CD1c-positive myeloid dendritic cell (primary cell): ENCODE measurements around the gene CAPS2.

Experiments used
- DNase-seq: peaks from one replicate; pipeline ENCODE4 v3.0.0-alpha.2; 2016; ENCODE audit errors: extremely low spot score

The CAPS2 gene

DNA sequence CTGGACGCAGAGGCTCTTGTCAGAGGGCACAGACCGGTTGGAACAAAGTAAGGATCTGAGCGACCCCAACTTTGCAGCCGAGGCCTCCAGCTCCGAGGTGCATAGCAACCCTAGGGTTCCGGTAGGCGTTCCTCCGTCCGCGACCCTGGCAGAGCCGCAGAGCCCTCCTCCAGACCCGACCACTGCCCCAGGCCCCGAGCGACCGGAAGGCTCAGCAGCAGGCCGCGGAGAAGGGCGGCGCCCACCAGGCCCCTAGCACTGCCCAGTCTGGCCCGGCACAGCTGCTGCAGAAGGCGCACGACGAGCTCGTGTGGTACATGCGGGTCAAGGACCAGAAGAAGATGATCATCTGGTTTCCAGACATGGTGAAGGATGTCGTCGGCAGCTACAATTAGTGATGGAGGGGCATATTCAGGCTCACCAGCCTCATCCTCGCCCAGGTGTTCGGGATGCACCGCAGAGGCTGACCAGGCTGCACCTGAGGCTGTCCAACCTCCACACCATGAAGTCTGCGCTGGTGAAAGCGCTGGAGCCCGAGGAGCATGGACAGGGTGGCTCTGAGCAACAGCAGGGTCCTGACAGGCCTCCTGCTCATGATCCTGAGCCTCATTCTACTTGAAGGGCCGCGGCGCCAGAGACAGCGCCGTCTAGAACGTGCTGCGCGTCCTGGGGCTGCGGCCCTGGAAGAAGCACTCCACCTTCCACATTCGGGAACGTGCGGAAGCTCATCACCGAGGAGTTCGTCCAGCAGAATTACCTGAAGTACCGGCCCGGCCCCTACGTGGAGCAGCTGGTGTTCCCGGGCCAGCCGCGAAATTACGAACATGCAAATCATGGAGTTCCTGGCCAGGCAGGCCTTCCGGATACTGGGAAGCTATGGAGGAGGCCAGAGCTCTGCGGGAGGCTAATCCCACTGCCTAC lies 24.5 kb downstream of the CAPS2 start:
- no peak for DNase-seq

DNA sequence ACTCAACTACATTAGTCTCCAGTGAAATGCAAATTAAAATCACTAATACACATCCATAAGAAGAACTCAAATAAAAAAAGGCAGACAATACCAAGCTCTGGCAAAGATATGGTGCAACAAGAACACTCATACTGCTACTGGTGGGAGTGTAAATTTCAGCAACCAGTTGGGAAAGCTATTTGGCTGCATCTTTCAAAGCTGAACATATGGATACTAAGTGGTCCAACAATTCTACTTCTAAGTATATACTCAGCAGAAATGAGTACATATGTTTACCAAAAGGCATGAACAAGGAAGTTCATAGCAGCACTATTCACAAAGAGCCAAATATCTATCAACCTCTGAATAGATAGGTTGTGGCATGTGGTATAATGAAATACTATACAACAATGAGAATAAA lies 27.3 kb downstream of the CAPS2 start:
- no peak for DNase-seq

DNA sequence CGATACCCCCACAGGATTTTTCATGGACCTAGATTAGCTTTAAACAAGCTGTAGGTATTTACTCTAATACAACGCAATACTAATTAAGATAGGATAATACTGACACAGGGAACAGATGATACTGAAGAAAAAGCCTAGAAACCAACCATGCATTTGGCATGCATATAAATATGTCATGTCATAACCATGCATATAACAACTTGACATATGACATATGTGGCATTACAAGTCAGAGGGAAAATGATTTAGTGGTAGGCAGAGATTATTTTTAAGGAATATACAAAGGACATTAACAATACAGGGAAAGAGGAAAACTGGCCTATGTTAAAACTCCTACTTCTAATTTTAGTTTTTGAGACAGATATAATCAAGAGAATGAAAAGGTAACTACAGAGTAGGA lies 27.9 kb downstream of the CAPS2 start:
- no peak for DNase-seq

DNA sequence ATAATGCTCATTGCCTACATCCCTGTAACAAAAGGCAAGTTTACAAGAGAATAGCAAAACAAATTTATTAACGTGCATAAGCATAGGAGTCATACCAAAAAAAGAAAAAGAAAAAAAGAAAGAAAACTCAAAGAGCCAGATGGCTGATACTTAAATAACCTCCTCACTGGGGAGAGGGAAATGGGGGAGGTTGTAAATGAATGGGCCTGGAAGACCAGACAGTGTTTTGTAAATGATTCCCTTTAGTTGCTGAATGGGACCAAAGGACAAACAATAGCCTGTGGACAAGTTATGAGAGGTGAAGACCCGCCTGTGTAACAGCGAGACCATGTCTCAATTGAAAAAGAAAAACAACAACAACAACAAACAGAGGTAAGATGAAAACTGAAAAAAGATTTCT lies 35.3 kb downstream of the CAPS2 start:
- DNase-seq: no peak

DNA sequence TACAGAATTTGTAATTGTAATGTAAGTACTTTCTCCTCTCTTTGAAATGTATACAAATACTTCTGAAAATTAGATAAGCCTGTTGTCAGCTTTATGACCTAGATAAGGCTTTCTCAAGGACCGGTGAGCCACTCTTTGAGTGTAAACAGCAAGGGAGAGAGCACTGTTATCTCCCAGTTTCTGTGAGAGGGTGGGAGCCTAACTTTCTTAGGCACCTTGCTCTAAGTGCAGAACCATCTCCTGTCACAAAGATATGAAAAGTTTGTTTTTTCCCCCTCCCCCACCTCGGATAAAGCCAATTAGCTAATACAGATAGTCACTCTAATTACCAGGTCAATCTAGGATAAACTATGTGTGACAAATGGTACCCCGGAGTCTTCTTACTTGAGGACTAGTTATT lies 35.8 kb downstream of the CAPS2 start:
- DNase-seq: no peak

DNA sequence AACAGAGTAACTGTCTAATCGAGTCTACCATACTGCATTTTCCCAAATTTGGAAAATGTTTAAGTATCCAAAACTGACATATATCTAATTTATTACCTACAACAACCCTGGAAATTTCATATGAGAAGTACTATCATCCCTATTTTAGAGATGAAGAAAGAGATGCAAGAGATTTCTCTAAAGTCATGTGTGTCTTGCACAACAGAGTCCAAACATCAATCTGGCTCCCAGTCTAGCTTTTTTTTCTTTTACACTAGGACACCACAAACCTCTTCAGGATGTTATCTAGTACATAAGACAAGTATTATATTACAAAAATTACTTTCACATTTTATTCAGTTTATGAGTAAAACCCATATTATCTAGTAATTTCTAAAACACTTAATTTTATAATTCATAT lies 39.1 kb downstream of the CAPS2 start:
- no peak for DNase-seq

DNA sequence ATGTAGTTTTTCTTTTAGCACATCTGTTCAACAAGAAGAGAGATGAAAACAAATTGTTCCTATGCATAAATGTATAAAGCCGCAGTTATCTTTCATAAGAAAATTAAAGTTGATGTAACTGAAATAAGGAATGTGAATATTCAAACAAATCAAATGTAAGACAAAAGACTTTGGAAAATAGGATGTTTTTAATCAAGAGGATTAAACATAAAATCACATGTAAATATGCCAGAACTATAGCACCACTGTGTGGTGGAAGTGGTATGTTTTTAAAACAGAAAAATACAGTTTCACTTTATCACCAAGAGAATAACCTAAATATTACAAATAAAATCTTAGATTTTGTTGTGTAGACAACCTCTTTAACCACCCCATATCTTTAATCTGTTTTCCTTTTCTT lies 40.4 kb downstream of the CAPS2 start:
- no peak for DNase-seq

DNA sequence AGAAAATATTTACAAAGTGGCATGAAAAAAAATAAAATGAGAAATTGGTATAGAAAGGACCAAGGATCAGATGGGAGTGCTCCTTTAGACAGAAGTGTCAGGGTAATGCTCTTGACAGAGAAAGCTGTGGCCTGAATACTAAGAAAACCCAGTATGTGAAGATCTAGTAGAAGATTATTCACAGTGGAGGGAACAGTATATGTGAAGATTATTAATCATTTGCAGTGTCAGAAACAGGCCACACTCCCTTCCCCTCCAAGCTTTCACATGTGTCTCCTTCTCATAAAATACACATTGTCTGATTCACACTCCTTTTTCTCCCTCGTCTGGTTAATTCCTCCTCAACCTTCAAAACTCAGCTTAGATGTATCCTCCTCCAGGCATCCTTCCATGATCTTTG lies 41.3 kb downstream of the CAPS2 start:
- no peak for DNase-seq

DNA sequence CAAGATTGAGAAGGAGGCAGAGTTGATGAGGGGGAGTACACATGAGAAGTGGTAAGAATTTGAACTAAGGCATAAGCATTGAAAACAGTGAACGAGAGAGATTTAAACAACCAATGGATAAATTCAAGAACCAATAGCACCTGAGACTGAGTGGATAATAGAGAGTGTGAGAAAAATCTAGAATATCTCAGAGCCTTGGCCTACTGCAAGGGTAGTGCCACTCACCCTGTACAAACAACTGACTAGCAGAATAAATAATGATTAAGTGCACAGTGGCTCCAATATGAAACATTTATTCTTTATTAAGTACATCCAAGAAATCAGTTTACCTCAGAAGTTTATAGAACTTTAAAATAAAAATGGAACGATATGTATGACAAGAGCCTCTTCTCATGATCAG lies 54.4 kb downstream of the CAPS2 start:
- DNase-seq: no peak

DNA sequence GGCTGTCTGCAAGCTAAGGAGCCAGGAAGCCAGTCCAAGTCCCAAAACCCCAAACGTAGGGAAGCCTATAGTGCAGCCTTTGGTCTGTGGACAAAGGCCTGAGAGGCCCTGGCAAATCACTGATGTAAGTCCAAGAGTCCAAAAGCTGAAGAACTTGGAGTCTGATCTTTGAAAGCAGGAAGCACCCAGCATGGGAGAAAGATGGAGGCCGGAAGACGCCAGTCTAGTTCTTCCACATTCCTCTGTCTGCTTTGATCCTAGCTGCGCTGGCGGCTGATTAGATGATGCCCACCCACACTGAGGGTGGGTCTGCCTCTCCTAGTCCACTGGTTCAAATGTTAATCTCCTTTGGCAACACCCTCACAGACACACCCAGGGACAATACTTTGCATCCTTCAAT lies 58.5 kb downstream of the CAPS2 start:
- no peak for DNase-seq

DNA sequence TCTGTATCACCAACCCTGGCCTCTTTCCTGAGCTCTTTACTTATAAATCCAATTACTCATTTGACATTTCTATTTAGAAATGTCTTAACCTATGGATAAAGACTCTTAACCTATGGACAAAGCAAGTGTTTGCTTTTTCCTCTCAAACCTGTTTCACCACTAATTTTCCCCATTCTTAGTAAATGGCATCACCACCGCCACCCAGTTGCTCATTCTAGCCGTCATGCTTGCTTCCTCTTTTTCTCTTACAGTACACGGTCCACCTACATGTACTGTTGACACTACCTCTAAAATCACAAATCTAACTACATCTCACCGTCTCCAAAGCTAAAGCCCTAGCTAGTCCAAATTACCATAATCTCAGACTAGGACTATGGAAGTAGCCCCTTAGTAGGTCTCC lies 60.0 kb downstream of the CAPS2 start:
- no peak for DNase-seq

DNA sequence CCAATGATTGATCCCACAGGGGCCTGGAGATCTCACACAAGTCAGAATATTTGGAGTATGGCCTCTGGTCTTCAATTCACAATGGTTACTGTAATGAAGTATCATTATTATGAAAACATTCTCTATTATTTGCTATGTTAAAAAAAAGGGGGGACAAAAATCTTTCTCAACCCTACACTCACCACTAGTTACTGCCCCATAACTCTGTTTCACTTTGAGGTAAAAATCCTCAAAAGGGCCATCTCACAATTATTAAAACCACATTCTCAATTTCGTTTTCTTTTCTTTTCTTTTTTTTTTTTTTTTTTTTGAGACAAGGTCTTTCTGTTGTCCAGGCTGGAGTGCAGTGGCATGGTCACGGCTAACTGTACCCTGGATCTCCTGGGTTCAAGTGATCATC lies 60.9 kb downstream of the CAPS2 start:
- DNase-seq: no peak

DNA sequence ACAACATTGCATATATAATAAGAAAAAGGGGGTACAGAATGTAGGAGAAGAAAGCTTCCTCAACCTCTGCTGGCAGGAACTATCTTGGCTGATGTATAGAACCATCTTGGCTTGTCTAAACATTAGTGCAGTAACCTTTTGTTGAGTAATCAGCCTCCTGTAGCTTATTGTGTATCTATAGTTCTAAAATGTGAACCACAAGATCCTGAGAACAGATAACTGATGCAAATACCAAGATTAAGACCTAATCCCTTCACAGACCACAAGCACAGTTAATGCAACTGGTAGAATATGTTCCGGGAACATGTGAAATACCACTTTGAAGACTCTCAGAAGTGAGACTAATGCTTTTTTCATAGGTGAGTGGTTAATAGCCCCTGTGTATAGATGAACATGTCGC lies 69.8 kb downstream of the CAPS2 start:
- DNase-seq: no peak

DNA sequence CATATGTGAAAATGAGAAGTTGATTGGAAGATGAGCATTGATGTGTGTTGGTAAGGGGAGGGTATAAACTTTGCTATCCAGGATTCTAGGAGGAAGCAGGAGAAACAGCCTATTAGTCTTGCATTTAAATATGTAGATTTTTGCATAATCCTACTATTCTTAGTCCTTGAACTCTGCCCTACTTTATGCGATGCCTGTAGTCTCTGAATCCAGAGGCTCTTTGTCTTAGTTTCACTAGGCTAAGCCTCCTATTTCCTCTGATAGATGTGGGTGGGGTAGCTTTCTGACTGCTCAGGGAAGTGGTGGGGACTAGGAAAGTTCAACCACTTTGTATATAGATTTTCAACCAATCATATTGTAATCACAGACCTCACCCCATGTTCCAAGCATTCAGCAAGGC lies 71.0 kb downstream of the CAPS2 start:
- DNase-seq: no peak

DNA sequence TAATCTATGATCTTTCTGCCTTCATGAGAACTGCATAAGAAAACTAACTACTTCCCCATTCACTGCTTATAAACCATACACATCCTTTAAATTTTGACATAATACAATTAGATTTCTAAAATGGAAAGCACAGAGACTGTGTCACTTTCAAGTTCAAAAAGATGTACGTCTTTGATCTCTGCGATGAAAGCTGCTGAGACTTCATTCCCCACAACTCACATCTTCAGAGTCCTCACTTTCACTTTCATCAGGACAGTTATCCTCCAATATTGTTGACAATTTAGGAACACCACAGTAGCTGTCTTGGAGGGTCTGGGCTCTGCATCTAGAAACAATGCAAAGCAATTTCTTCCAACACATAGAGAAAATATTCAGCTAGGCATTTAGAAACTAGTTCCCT lies 72.6 kb downstream of the CAPS2 start:
- no peak for DNase-seq

DNA sequence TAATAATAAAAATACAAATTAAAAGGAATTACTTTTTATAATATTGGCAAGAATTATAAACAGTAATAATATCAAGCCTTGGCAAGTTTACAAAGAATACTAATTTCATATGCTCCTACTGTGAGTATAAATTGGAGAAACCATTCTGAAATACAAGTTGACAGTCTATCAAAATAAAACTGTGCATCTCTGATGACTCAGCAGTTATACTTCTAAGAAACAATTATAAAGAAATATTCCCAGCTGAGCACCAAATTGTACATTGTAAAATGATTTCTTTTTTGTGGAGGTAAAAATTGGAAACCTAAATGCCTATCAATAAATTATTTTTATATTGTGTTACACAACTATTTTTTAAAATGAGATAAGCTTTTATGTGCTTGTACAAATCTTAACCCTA lies 85.0 kb downstream of the CAPS2 start:
- no peak for DNase-seq

DNA sequence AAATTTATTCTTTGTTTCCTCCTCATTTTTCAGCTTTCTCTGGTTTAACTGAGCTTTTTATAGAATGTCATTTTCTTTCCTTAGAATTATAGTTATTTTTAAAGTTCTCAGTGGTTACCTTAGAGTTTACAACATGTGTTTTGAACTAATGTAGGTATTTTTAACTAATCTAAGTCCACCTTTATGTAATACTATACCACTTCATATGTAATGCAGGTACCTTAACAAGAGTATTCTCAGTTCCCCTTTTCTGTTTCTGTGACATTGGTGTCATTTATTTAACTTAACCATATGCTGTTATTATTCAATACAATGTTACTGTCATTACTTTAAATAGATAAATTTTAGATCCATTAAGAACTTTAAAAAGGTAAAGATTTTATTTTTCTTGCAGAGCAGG lies 90.1 kb downstream of the CAPS2 start:
- no peak for DNase-seq

DNA sequence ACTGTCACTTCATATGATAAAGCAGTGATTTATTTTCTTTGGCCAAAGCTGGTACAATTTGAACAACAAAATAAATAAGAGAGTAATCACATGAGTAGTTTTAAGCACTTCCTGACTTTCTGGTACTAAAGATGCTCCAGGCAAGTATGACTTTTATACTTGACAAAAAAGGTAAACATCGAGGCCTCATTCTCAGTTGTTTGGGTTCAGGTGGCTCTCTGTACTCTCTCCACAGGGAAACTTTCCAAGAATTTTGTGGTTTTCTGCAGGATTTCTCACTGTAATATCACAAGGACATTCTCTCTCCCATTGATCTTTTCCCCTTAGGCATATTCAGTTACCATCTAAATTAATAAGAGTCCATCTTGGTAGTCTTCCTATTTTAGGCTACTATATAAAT lies 93.9 kb downstream of the CAPS2 start:
- DNase-seq: no peak

DNA sequence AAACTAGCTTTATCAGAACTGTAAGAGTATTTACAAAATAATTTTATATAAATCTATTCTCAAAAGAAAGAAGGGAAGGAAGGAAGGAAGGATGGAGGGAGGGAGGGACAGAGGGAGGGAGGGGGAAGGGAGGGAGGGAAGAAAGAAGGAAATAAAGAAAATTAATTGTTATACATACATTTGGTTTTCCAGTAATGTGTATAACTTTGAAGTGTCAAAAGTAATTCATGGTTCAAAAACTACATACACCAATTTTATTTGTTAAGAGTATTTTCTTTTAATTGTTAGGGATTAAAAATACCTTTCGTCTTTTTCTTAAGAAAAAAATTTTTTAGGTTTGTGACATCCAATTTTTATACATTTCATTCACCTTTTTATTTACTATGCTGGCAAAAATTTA lies 103.0 kb downstream of the CAPS2 start:
- DNase-seq: no peak
